Measurements from ENCODE around the gene UST.

Gene UST

DNA sequence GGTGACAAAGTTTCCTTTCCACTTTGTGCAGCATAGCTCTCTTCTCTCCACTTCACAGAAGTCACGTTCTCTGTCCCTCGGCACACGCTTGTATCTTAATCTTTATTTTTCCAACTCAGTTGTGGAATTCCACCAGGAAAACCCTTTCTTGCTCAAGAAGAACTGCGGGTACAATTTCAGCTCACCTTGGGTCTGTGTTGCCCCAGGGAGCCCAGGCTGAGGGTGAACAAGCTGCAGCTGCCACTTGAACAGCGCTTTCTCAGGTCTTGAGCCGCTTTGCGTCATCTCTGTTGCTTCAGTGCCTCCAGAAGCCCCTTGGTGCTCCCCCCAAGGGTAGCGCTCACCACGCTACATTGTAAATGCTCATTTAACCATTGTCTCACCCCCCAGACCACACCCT is 341.5 kb downstream of the UST start:
- CTCF ChIA-PET = interaction anchor here (0.8 to 2.0 kb wide), 10 partner anchors 9 to 345 kb away, joined by 3 to 9 read pairs (median 5); no protein-coding TSS in a partner anchor

DNA sequence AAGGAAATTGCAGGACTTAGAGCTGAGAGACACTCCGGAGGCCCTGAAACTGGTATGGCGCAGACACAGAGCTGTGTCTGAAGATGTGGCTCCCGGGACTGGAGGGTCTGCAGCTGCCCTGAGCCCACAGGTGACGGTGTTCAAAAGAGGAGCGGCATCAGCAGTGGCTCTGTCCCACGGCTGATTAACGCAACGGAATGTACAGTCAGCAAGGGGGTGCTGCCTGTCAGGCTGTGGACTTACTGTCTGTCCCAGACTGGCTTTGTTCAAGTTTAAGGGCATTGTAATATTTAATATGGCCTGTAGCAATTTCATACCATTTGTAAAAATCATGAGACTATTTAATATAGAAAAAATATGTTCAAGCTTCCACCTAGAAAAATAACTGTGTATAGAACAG is 342.7 kb downstream of the UST start:
- DNase-seq (ENCODE audit: extremely low spot score) = no peak
- ChIA-PET CTCF (interaction anchor here (0.8 to 1.6 kb wide), 8 partner anchors 9 to 512 kb away, joined by 3 to 8 read pairs (median 4); no protein-coding TSS in a partner anchor), POLR2A (no interaction called here)
- TF ChIP-seq, protein P1, sequence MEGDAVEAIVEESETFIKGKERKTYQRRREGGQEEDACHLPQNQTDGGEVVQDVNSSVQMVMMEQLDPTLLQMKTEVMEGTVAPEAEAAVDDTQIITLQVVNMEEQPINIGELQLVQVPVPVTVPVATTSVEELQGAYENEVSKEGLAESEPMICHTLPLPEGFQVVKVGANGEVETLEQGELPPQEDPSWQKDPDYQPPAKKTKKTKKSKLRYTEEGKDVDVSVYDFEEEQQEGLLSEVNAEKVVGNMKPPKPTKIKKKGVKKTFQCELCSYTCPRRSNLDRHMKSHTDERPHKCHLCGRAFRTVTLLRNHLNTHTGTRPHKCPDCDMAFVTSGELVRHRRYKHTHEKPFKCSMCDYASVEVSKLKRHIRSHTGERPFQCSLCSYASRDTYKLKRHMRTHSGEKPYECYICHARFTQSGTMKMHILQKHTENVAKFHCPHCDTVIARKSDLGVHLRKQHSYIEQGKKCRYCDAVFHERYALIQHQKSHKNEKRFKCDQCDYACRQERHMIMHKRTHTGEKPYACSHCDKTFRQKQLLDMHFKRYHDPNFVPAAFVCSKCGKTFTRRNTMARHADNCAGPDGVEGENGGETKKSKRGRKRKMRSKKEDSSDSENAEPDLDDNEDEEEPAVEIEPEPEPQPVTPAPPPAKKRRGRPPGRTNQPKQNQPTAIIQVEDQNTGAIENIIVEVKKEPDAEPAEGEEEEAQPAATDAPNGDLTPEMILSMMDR (IDR thresholded peaks at IDR 0.05; ENCODE audit: control extremely low read depth, extremely low read depth, low read depth, missing control alignments) = no peak

More for the DNA sequence above, 341.5 kb downstream of the UST start:
- TF ChIP-seq, protein P1 (IDR thresholded peaks at IDR 0.05; ENCODE audit: control extremely low read depth, extremely low read depth, low read depth, missing control alignments) = no peak
- POLR2A ChIA-PET = no interaction called here
- DNase-seq (ENCODE audit: extremely low spot score) = no peak

DNA sequence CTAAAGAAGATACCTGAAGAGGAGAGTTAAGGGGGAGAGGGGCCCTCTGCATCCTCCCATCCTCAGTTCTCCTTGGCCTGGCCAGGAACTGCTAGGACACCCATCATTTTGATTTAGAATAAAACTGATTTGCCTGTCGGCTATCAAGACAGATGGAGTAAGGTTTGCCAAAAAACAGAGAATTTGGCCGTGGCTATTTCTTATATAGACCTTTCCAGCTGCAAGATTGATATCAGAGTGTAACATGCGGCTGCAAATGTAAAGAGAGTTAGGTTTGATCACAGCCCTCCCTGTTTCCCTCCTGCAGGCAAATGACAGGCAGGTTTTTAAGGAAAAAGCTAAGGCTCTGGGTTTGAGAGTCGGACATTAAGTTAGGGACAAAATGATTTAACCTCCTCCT is 344.1 kb downstream of the UST start:
- CTCF ChIA-PET = interaction anchor here (1.2 to 6.1 kb wide), 3 partner anchors 8 to 341 kb away, joined by 4 to 32 read pairs (median 5); no protein-coding TSS in a partner anchor
- no peak for DNase-seq (ENCODE audit: extremely low spot score)
- POLR2A ChIA-PET = no interaction called here
- TF ChIP-seq, protein P1 (IDR thresholded peaks at IDR 0.05; ENCODE audit: control extremely low read depth, extremely low read depth, low read depth, missing control alignments) = no peak

DNA sequence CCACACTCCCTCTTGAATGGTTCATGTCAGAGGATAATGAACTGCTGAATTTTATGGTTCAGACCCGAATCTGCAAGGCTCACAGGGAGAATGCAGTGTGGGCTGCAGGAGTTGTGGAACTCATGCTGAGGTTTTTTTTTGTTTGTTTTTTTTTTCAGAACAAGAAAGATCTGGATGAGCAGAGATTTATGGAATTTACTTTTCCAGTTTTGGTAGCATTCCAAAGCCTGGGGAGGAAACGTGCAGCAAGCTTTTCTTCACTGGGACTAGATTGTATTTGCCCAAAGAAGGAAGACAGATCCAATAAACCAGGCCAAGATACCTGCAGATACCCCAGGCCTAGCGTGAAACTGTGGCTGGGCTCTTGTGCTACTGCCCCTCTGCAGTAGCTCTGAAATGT is 346.8 kb downstream of the UST start:
- DNase-seq (ENCODE audit: extremely low spot score) = no peak
- TF ChIP-seq, protein P1 (IDR thresholded peaks at IDR 0.05; ENCODE audit: control extremely low read depth, extremely low read depth, low read depth, missing control alignments) = no peak
- CTCF ChIA-PET = interaction anchor here (1.1 to 6.1 kb wide), 4 partner anchors 9 to 338 kb away, joined by 6 to 32 read pairs (median 9); no protein-coding TSS in a partner anchor
- POLR2A ChIA-PET = no interaction called here

DNA sequence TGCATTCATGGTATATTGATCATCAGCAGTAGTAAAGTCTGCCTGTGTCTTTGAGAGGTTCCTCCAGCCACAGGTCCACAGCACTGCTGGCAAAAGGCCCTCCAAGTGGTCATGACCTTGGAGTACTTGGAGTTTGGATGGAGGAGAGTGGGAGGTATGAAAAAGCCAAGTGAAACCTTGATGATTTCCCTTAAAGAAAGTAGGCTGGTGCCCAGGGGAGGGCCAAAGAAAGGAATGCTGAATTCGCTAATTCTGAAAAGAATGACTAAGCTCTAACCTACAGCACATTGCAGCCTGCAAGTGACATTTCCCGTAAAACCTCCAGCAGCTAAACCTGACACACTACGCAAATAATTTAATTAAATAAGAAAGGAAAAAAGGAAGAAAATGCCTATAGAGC is 347.3 kb downstream of the UST start:
- TF ChIP-seq, protein P1 (IDR thresholded peaks at IDR 0.05; ENCODE audit: control extremely low read depth, extremely low read depth, low read depth, missing control alignments) = no peak
- CTCF ChIA-PET = interaction anchor here (0.7 to 6.1 kb wide), 7 partner anchors 9 to 516 kb away, joined by 3 to 32 read pairs (median 6); no protein-coding TSS in a partner anchor
- no peak for DNase-seq (ENCODE audit: extremely low spot score)
- POLR2A ChIA-PET = no interaction called here

DNA sequence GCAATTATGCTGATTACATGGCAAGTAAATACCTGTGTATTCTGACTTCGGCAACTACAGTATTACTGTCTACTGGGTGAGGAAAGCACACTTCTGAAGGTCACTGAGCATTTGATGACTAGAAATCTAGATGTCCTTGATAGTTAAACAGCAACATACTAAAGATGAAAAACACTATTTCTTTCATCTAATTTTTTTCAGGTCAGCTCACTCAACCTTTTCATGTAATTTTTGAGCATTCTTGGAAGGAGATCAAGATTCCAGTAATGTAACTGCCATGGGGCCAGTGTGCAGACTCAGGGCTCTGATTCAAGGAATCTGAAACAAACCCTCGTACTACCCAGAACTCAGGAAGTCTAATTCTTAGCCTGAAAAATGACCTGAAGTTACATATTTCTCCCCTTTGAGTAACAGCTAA is 348.1 kb downstream of the UST start:
- TF ChIP-seq, protein P1 (IDR thresholded peaks at IDR 0.05; ENCODE audit: control extremely low read depth, extremely low read depth, low read depth, missing control alignments) = no peak
- CTCF ChIA-PET = interaction anchor here (1.1 to 6.1 kb wide), 9 partner anchors 10 to 337 kb away, joined by 3 to 32 read pairs (median 6); no protein-coding TSS in a partner anchor
- no peak for DNase-seq (ENCODE audit: extremely low spot score)
- POLR2A ChIA-PET = no interaction called here

Data from GM10248 (cell line).